T-cell (primary cell): Measurements from ENCODE around the gene FAM184A. TPM values are rescaled to one million over a fixed set of nuclear protein-coding genes. Genes with fewer than 3 reads are reported as not detected.

Source experiments
- ATAC-seq, 4 experiments: fragments of 200-7000 bp in 3 of 4; fragments of 150-1000 bp in 1 of 4; cut with Tn5 transposase; replicated peaks in 1 of 4; 1 replicate in 3 of 4; 2 replicates in 1 of 4; pipeline ENCODE4 v1.10.0; 2021; ENCODE audit warnings: moderate library complexity in 3 of 4, mild to moderate bottlenecking in 2 of 4, moderate number of reproducible peaks in 1 of 4
- CTCF ChIA-PET, 2 donors: fragments of 300-600 bp; sonication (Branson Sonifier 250); formaldehyde crosslinking; loops; one replicate each; lab custom pipeline; 2022; ENCODE audit warnings: antibody characterized with exemption in 2 of 2; lab: Charles Lee
- POLR2A ChIA-PET, 2 donors: fragments of 300-600 bp; sonication (Branson Sonifier 250); formaldehyde crosslinking; loops; one replicate each; lab custom pipeline; 2022; ENCODE audit warnings: antibody characterized with exemption in 2 of 2; lab: Charles Lee
- DNase-seq, 35 experiments: peaks; one replicate each; pipeline versions ENCODE4 v3.0.0 to v3.0.0-alpha.2; 2013 to 2023
- H3K27ac ChIP-seq: one replicate; pipeline ENCODE4 v1.5.1; 2013; ENCODE audit warnings: low read length
- H3K27me3 ChIP-seq, 2 experiments: replicated peaks in 1 of 2; 1 replicate in 1 of 2; 2 replicates in 1 of 2; pipeline versions ENCODE4 v1.6.1 to v1.7.0; 2013; ENCODE audit warnings: low read length in 1 of 2, mixed read lengths in 1 of 2; ENCODE audit not compliant: control insufficient read depth in 2 of 2, insufficient read depth in 2 of 2; ENCODE audit errors: extremely low read depth in 1 of 2
- H3K36me3 ChIP-seq, 2 donors: 1 replicate in 1 of 2; 2 replicates in 1 of 2; pipeline versions ENCODE4 v1.6.1 to v1.7.0; 2013; ENCODE audit warnings: low read length in 1 of 2; ENCODE audit not compliant: control insufficient read depth in 2 of 2, insufficient read depth in 1 of 2; ENCODE audit errors: extremely low read depth in 1 of 2
- H3K4me1 ChIP-seq, 2 experiments: 1 replicate in 1 of 2; 2 replicates in 1 of 2; pipeline versions ENCODE4 v1.6.1 to v1.7.0; 2013; ENCODE audit warnings: low read length in 2 of 2, mixed read lengths in 1 of 2; ENCODE audit not compliant: insufficient read depth in 2 of 2, control insufficient read depth in 1 of 2; ENCODE audit errors: extremely low read depth in 1 of 2
- H3K4me3 ChIP-seq, 2 donors: 1 replicate in 1 of 2; 2 replicates in 1 of 2; pipeline versions ENCODE4 v1.5.1 to v1.7.0; 2013; ENCODE audit warnings: mild to moderate bottlenecking in 2 of 2, low read length in 1 of 2, moderate library complexity in 1 of 2; ENCODE audit not compliant: control insufficient read depth in 1 of 2; ENCODE audit errors: extremely low read depth in 1 of 2
- H3K9me3 ChIP-seq: 2 replicates; pipeline ENCODE4 v1.7.0; 2013
- H3K27ac Mint-ChIP-seq, 2 donors: one replicate each; pipeline ENCODE4 v1.8.0; 2020 to 2021; ENCODE audit warnings: mild to moderate bottlenecking in 2 of 2, mixed read lengths in 2 of 2
- H3K27me3 Mint-ChIP-seq, 2 donors: one replicate each; pipeline ENCODE4 v1.8.0; 2021 to 2022; ENCODE audit warnings: mixed read lengths in 2 of 2
- H3K36me3 Mint-ChIP-seq: one replicate; pipeline ENCODE4 v1.8.0; 2021; ENCODE audit warnings: mixed read lengths
- H3K4me1 Mint-ChIP-seq, 3 donors: one replicate each; pipeline ENCODE4 v1.8.0; 2020 to 2022; ENCODE audit warnings: mixed read lengths in 3 of 3, mild to moderate bottlenecking in 1 of 3
- H3K4me3 Mint-ChIP-seq, 3 donors: one replicate each; pipeline ENCODE4 v1.8.0; 2020 to 2022; ENCODE audit warnings: mild to moderate bottlenecking in 3 of 3, mixed read lengths in 3 of 3, moderate library complexity in 3 of 3
- H3K9me3 Mint-ChIP-seq, 3 donors: one replicate each; pipeline ENCODE4 v1.8.0; 2020 to 2022; ENCODE audit warnings: mixed read lengths in 3 of 3
- WGBS: methylation state at CpG from one replicate; pipeline ENCODE4 v1.1.5; 2013; ENCODE audit warnings: missing lambda C conversion rate; ENCODE audit not compliant: insufficient coverage; 5-methylcytosine and 5-hydroxymethylcytosine counted together
- total RNA-seq, 35 experiments: library from RNA in 6 of 35; stranded (reverse) in 6 of 35; fragments of 120-200 nt in 1 of 35; gene quantifications; one replicate each; pipeline versions ENCODE4 v1.2.1 to v1.2.4 and lab custom pipeline; 2013 to 2026

The FAM184A gene
- total RNA-seq, 5 donors from 2014 or later (not counting 1 experiment from before 2014, with no cell fraction given) = 3.6 to 6.4 (median 5.1) TPM

GRCh38 chr6:118935978-118936703 lies 142.3 kb downstream of the FAM184A start:
- Mint-ChIP-seq H3K9me3 (no peaks in the 10 kb centered on the region), H3K36me3 (peaks cover 34% of the 10 kb centered on the region), H3K27ac (peak overlapping the region in 1 of 2 donors; percentile 88), H3K4me1 (peaks cover 36 to 48% (median 39%) of the 10 kb centered on the region in 3 donors), H3K4me3 (peak overlapping the region; percentile 87 to 89 (median 87)), H3K27me3 (no peaks in the 10 kb centered on the region)
- POLR2A ChIA-PET = interaction anchor here in 1 of 2 donors (0.6 to 0.7 kb wide), 2 partner anchors 282 to 286 kb away, joined by 3 read pairs; no protein-coding TSS in a partner anchor
- CTCF ChIA-PET = interaction anchor here in 1 of 2 donors (0.8 to 1.2 kb wide), 2 partner anchors 42 to 46 kb away, joined by 3 to 4 read pairs; no protein-coding TSS in a partner anchor
- no peak for ATAC-seq
- no peaks in the 10 kb centered on the region for H3K9me3 ChIP-seq
- no CpG with 5 or more reads among the region's 3 CpGs for WGBS
- H3K4me3 ChIP-seq = no peak overlapping the region
- peaks cover 2 to 7% of the 10 kb centered on the region in 2 experiments for H3K4me1 ChIP-seq
- H3K36me3 ChIP-seq = peaks cover 4 to 5% of the 10 kb centered on the region in 2 donors
- H3K27ac ChIP-seq = no peak overlapping the region
- H3K27me3 ChIP-seq = no peaks in the 10 kb centered on the region
- DNase-seq = no peak

- H3K9me3 Mint-ChIP-seq = no peaks in the 10 kb centered on the region
- peak overlapping the region; percentile 87 to 89 (median 87) for H3K4me3 Mint-ChIP-seq
- H3K4me3 ChIP-seq = peak overlapping the region; percentile 96 to 98
- H3K27me3 ChIP-seq = no peaks in the 10 kb centered on the region
- H3K36me3 ChIP-seq = peaks cover 0 to 10% of the 10 kb centered on the region in 2 donors
- H3K36me3 Mint-ChIP-seq = peaks cover 42% of the 10 kb centered on the region
- peak overlapping the region; percentile 68 for H3K27ac ChIP-seq
- peaks cover 2 to 7% of the 10 kb centered on the region in 2 experiments for H3K4me1 ChIP-seq
- DNase-seq = no peak
- H3K27me3 Mint-ChIP-seq = no peaks in the 10 kb centered on the region
- peaks cover 36 to 48% (median 45%) of the 10 kb centered on the region in 3 donors for H3K4me1 Mint-ChIP-seq
- ATAC-seq = no peak
- CTCF ChIA-PET = interaction anchor here in 1 of 2 donors (0.6 to 1.2 kb wide), 4 partner anchors 41 to 139 kb away, joined by 3 to 4 read pairs (median 4); no protein-coding TSS in a partner anchor
- 60% methylated on average over 1 of the region's 1 CpG for WGBS
- H3K9me3 ChIP-seq = no peaks in the 10 kb centered on the region
- H3K27ac Mint-ChIP-seq = peak overlapping the region; percentile 88 to 89
- POLR2A ChIA-PET = interaction anchor here in 1 of 2 donors (0.5 to 0.7 kb wide), 3 partner anchors 29 to 285 kb away, joined by 3 to 5 read pairs (median 3); no protein-coding TSS in a partner anchor
Measured at GRCh38 chr6:118935331-118935668, 143.2 kb downstream of the FAM184A start.

- POLR2A ChIA-PET = interaction anchor here in 1 of 2 donors (0.5 kb wide), 1 partner anchor 30 kb away, joined by 5 read pairs; no protein-coding TSS in a partner anchor
- H3K36me3 Mint-ChIP-seq = peaks cover 40% of the 10 kb centered on the region
- Histone ChIP-seq H3K27ac (peak within 1 kb of the TSS; percentile 92), H3K4me3 (peak within 1 kb of the TSS; percentile 96 to 98), H3K4me1 (peaks cover 2 to 7% of the 10 kb centered on the region in 2 experiments), H3K27me3 (no peaks in the 10 kb centered on the region), H3K36me3 (peaks cover 0 to 10% of the 10 kb centered on the region in 2 donors), H3K9me3 (no peaks in the 10 kb centered on the region)
- ATAC-seq = peak; percentile 91 to 93 (median 92)
- peak within 1 kb of the TSS; percentile 87 to 89 (median 87) for H3K4me3 Mint-ChIP-seq
- peak within 1 kb of the TSS; percentile 88 to 89 for H3K27ac Mint-ChIP-seq
- H3K4me1 Mint-ChIP-seq = peaks cover 36 to 48% (median 45%) of the 10 kb centered on the region in 3 donors
- H3K9me3 Mint-ChIP-seq = no peaks in the 10 kb centered on the region
- WGBS = under 1% methylated on average over 88 of the region's 95 CpGs
- H3K27me3 Mint-ChIP-seq = no peaks in the 10 kb centered on the region
- CTCF ChIA-PET = interaction anchor here (0.6 to 1.2 kb wide), 4 partner anchors 45 to 1485 kb away, joined by 4 to 10 read pairs (median 4); partner anchors contain the start of gene CEP85L (in 1 of the 2)
- peak; percentile 70 to 94 (median 82) for DNase-seq
Measured at GRCh38 chr6:118934461-118935330, 143.8 kb downstream of the FAM184A start, which contains the start of gene MCM9. MCM9 (minus strand) TSS chr6:118935159; CDS start chr6:118931723, 3,436 bp downstream.

- ChIA-PET CTCF (interaction anchor here (0.6 to 1.1 kb wide), 4 partner anchors 36 to 1485 kb away, joined by 3 to 10 read pairs (median 4); partner anchors contain the start of gene CEP85L (in 1 of the 2)), POLR2A (no interaction called here)
- Mint-ChIP-seq H3K36me3 (peaks cover 34% of the 10 kb centered on the region), H3K27me3 (no peaks in the 10 kb centered on the region), H3K4me1 (peaks cover 36 to 48% (median 47%) of the 10 kb centered on the region in 3 donors), H3K9me3 (no peaks in the 10 kb centered on the region), H3K4me3 (peak overlapping the region; percentile 87 to 89 (median 87)), H3K27ac (peak overlapping the region; percentile 68 to 88)
- ATAC-seq (no peak), DNase-seq (no peak)
- Histone ChIP-seq H3K4me3 (peak overlapping the region; percentile 32 to 98), H3K27me3 (no peaks in the 10 kb centered on the region), H3K36me3 (peaks cover 0 to 14% of the 10 kb centered on the region in 2 donors), H3K9me3 (no peaks in the 10 kb centered on the region), H3K4me1 (peaks cover 2 to 7% of the 10 kb centered on the region in 2 experiments), H3K27ac (no peak overlapping the region)
- 0% methylated on average over 3 of the region's 8 CpGs for WGBS
Measured at GRCh38 chr6:118933855-118934460, 144.5 kb downstream of the FAM184A start.

GRCh38 chr6:118932421-118932820 lies 146.0 kb downstream of the FAM184A start:
- H3K27me3 Mint-ChIP-seq = no peaks in the 10 kb centered on the region
- H3K4me1 Mint-ChIP-seq = peaks cover 40 to 47% (median 47%) of the 10 kb centered on the region in 3 donors
- Histone ChIP-seq H3K4me1 (peaks cover 2 to 7% of the 10 kb centered on the region in 2 experiments), H3K27me3 (no peaks in the 10 kb centered on the region), H3K4me3 (no peak overlapping the region), H3K27ac (no peak overlapping the region), H3K9me3 (no peaks in the 10 kb centered on the region), H3K36me3 (peaks cover 0 to 17% of the 10 kb centered on the region in 2 donors)
- ChIA-PET POLR2A (no interaction called here), CTCF (no interaction called here)
- DNase-seq (no peak), ATAC-seq (no peak)
- H3K36me3 Mint-ChIP-seq = peaks cover 26% of the 10 kb centered on the region
- no peaks in the 10 kb centered on the region for H3K9me3 Mint-ChIP-seq
- no CpG with 5 or more reads among the region's 2 CpGs for WGBS
- H3K4me3 Mint-ChIP-seq = peak overlapping the region in 1 of 3 donors; percentile 89
- no peak overlapping the region for H3K27ac Mint-ChIP-seq
